GM12878 (cell line): Measurements from ENCODE around the gene PTK6. TPM values are rescaled to one million over a fixed set of nuclear protein-coding genes. Genes with fewer than 3 reads are reported as not detected.
A peak's percentile ranks its signal among the peaks of the same experiment; 100 is the strongest.

Experiments used
- BCL3 ChIP-seq: IDR thresholded peaks from 2 replicates; pipeline ENCODE4 v1.6.1; 2011; ENCODE audit warnings: borderline replicate concordance, low read depth, mild to moderate bottlenecking, moderate library complexity, low read length; ENCODE audit not compliant: insufficient read depth, poor library complexity, severe bottlenecking
- CREB1 ChIP-seq: IDR thresholded peaks from 2 replicates; pipeline ENCODE4 v1.6.1; 2012; ENCODE audit warnings: low read depth, mild to moderate bottlenecking, inconsistent platforms
- EED ChIP-seq: sonication (generic); IDR thresholded peaks from 2 replicates; pipeline ENCODE4 v1.6.1; 2016; ENCODE audit warnings: antibody characterized with exemption, low read depth
- IRF3 ChIP-seq: fragments of 450-650 bp; IDR thresholded peaks from 2 replicates; pipeline ENCODE4 v1.6.1; 2014; ENCODE audit warnings: mild to moderate bottlenecking
- NBN ChIP-seq: fragments of 450-650 bp; IDR thresholded peaks from 2 replicates; pipeline ENCODE4 v1.6.1; 2016
- NR2C1 ChIP-seq: fragments of 450-650 bp; IDR thresholded peaks from 2 replicates; pipeline ENCODE4 v1.6.1; 2017; ENCODE audit warnings: antibody characterized with exemption, mild to moderate bottlenecking, moderate library complexity
- PBX3 ChIP-seq: IDR thresholded peaks from 2 replicates; pipeline ENCODE4 v1.6.1; 2011; ENCODE audit warnings: mild to moderate bottlenecking, low read depth, low read length, moderate library complexity; ENCODE audit not compliant: insufficient replicate concordance
- RAD21 ChIP-seq: IDR thresholded peaks from 2 replicates; pipeline ENCODE4 v1.6.1; 2011; ENCODE audit warnings: mild to moderate bottlenecking, low read depth, low read length, moderate library complexity; ENCODE audit not compliant: insufficient read depth
- RUNX3 ChIP-seq: IDR thresholded peaks from 2 replicates; pipeline ENCODE4 v1.6.1; 2012; ENCODE audit warnings: low read length, inconsistent platforms
- ZNF622 ChIP-seq: fragments of 450-650 bp; IDR thresholded peaks from 2 replicates; pipeline ENCODE4 v1.6.1; 2017; ENCODE audit warnings: mild to moderate bottlenecking, inconsistent platforms
- polyA plus RNA-seq, 11 experiments: library from polyadenylated mRNA; depleted of rRNA in 4 of 11; unstranded in 6 of 11; stranded (reverse) in 5 of 11; fragments of >200 nt; fragmentation: Nextera tagmentation in 4 of 11; fragmentation: Illumina TruSeq in 1 of 11; extraction: Ambion mirVana in 4 of 11; extraction: Trizol in 1 of 11; gene quantifications; 1 replicate in 1 of 11; 2 replicates in 10 of 11; pipeline versions ENCODE4 v1.2.1 to v1.2.3, GENCODE V29; 2011 to 2016; ENCODE audit warnings: inconsistent platforms in 2 of 11, missing spikeins in 2 of 11, low read depth in 1 of 11
- total RNA-seq, 4 experiments: library from RNA; depleted of rRNA in 3 of 4; stranded (reverse); fragments of >200 nt in 3 of 4; fragmentation: Illumina TruSeq in 1 of 4; extraction: Trizol in 1 of 4; gene quantifications; 2 replicates each; pipeline versions ENCODE4 v1.2.1 to v1.2.3, GENCODE V29; 2013 to 2021
- TF ChIP-seq, protein P1 (sequence below): fragments of 450-650 bp; IDR thresholded peaks from 2 replicates; pipeline ENCODE4 v1.6.1; 2016; ENCODE audit warnings: mild to moderate bottlenecking, moderate library complexity, borderline replicate concordance
- TF ChIP-seq, protein P2 (sequence below): fragments of 450-650 bp; conservative IDR thresholded peaks from 2 replicates; pipeline ENCODE4 v1.6.1; 2017; ENCODE audit warnings: mild to moderate bottlenecking, moderate library complexity
- TF ChIP-seq, protein P3 (sequence below): fragments of 450-650 bp; formaldehyde crosslinking; IDR thresholded peaks from 2 replicates; pipeline ENCODE4 v1.4.0; 2022; ENCODE audit warnings: mild to moderate bottlenecking, moderate library complexity
- TF ChIP-seq, protein P4 (sequence below): IDR thresholded peaks from 2 replicates; pipeline ENCODE4 v1.6.1; 2012; ENCODE audit warnings: low read length, inconsistent platforms

PTK6 gene
- total and polyA plus RNA-seq, 10 of the 15 experiments (the other 5 are each of a cell fraction or from before 2014, with no cell fraction given): 0.02 to 0.21 (median 0.09) TPM; not detected in 3

DNA sequence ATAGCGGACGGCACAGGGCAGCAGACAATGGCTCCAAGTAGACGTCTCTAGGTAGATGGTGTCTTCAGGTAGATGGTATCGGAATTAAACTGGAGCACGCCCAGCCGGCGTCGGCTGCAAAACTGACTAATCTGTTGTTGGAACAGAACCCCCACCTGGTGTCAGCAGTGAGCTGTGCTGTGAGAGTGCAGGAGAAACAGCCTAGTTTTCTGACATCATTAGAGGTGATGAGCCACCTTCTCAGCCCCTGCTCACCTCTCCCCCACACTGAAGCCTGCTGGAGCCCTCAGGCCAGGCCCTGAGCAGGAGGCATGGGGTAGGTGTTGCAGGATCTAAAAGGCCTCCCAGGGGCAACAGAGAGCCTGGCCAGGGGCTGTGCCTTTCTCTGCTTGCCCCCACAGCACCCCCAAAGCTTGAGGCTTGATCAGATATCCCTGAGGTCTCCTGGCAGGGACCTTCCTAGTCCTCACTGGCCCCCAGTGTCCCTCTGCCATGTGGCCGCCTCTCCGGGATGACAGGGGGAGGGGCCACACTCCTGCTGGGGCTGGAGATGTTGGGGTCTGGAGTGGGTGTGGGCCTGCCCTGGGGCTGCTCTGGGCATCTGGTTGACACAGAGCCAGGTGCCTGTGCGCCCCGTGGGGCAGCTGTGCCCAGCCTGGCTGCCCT is 43.8 kb upstream of the PTK6 start (continued):
- TF ChIP-seq, protein P1, sequence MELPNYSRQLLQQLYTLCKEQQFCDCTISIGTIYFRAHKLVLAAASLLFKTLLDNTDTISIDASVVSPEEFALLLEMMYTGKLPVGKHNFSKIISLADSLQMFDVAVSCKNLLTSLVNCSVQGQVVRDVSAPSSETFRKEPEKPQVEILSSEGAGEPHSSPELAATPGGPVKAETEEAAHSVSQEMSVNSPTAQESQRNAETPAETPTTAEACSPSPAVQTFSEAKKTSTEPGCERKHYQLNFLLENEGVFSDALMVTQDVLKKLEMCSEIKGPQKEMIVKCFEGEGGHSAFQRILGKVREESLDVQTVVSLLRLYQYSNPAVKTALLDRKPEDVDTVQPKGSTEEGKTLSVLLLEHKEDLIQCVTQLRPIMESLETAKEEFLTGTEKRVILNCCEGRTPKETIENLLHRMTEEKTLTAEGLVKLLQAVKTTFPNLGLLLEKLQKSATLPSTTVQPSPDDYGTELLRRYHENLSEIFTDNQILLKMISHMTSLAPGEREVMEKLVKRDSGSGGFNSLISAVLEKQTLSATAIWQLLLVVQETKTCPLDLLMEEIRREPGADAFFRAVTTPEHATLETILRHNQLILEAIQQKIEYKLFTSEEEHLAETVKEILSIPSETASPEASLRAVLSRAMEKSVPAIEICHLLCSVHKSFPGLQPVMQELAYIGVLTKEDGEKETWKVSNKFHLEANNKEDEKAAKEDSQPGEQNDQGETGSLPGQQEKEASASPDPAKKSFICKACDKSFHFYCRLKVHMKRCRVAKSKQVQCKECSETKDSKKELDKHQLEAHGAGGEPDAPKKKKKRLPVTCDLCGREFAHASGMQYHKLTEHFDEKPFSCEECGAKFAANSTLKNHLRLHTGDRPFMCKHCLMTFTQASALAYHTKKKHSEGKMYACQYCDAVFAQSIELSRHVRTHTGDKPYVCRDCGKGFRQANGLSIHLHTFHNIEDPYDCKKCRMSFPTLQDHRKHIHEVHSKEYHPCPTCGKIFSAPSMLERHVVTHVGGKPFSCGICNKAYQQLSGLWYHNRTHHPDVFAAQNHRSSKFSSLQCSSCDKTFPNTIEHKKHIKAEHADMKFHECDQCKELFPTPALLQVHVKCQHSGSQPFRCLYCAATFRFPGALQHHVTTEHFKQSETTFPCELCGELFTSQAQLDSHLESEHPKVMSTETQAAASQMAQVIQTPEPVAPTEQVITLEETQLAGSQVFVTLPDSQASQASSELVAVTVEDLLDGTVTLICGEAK: no peak
- TF ChIP-seq IRF3 (no peak), NR2C1 (no peak), EED (no peak), RUNX3 (no peak), BCL3 (no peak), CREB1 (0 out of 2 replicates have a peak, but pooled peaks have one; percentile 7), ZNF622 (no peak), PBX3 (no peak), RAD21 (peak; percentile 84), NBN (no peak)
- TF ChIP-seq, protein P2, sequence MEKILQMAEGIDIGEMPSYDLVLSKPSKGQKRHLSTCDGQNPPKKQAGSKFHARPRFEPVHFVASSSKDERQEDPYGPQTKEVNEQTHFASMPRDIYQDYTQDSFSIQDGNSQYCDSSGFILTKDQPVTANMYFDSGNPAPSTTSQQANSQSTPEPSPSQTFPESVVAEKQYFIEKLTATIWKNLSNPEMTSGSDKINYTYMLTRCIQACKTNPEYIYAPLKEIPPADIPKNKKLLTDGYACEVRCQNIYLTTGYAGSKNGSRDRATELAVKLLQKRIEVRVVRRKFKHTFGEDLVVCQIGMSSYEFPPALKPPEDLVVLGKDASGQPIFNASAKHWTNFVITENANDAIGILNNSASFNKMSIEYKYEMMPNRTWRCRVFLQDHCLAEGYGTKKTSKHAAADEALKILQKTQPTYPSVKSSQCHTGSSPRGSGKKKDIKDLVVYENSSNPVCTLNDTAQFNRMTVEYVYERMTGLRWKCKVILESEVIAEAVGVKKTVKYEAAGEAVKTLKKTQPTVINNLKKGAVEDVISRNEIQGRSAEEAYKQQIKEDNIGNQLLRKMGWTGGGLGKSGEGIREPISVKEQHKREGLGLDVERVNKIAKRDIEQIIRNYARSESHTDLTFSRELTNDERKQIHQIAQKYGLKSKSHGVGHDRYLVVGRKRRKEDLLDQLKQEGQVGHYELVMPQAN: 0 out of 2 replicates have a peak, but pooled peaks have one; percentile 23
- TF ChIP-seq, protein P3, sequence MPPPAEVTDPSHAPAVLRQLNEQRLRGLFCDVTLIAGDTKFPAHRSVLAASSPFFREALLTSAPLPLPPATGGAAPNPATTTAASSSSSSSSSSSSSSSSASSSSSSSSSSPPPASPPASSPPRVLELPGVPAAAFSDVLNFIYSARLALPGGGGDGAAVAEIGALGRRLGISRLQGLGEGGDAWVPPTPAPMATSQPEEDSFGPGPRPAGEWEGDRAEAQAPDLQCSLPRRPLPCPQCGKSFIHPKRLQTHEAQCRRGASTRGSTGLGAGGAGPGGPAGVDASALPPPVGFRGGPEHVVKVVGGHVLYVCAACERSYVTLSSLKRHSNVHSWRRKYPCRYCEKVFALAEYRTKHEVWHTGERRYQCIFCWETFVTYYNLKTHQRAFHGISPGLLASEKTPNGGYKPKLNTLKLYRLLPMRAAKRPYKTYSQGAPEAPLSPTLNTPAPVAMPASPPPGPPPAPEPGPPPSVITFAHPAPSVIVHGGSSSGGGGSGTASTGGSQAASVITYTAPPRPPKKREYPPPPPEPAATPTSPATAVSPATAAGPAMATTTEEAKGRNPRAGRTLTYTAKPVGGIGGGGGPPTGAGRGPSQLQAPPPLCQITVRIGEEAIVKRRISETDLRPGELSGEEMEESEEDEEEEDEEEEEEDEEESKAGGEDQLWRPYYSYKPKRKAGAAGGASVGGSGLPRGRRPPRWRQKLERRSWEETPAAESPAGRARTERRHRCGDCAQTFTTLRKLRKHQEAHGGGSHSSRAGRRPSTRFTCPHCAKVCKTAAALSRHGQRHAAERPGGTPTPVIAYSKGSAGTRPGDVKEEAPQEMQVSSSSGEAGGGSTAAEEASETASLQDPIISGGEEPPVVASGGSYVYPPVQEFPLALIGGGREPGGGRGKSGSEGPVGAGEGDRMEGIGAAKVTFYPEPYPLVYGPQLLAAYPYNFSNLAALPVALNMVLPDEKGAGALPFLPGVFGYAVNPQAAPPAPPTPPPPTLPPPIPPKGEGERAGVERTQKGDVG (CRISPR knock-in tag): no peak
- TF ChIP-seq, protein P4, sequence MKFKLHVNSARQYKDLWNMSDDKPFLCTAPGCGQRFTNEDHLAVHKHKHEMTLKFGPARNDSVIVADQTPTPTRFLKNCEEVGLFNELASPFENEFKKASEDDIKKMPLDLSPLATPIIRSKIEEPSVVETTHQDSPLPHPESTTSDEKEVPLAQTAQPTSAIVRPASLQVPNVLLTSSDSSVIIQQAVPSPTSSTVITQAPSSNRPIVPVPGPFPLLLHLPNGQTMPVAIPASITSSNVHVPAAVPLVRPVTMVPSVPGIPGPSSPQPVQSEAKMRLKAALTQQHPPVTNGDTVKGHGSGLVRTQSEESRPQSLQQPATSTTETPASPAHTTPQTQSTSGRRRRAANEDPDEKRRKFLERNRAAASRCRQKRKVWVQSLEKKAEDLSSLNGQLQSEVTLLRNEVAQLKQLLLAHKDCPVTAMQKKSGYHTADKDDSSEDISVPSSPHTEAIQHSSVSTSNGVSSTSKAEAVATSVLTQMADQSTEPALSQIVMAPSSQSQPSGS: no peak
